PFSK-1 (cell line): ENCODE data around the gene SHLD3. TPM values are rescaled to one million over a fixed set of nuclear protein-coding genes. Genes with fewer than 3 reads are reported as not detected.

ENCODE experiments used
- FOXP2 ChIP-seq: optimal IDR thresholded peaks from 2 replicates; pipeline ENCODE3; 2011; ENCODE audit warnings: borderline replicate concordance, control low read depth, inconsistent platforms; ENCODE audit not compliant: insufficient read depth; ENCODE audit errors: extremely low read length, extremely low read depth
- POLR2AphosphoS5 ChIP-seq: IDR thresholded peaks from 2 replicates; pipeline ENCODE4 v1.6.1; 2012; ENCODE audit warnings: low read depth, mild to moderate bottlenecking, control low read depth, low read length, moderate library complexity
- REST ChIP-seq, 2 experiments: IDR thresholded peaks; 2 replicates each; pipeline versions ENCODE4 v1.6.1 to v1.8.0; 2011 to 2012; ENCODE audit warnings: low read depth in 2 of 2, low read length in 2 of 2, control low read depth in 1 of 2, inconsistent platforms in 1 of 2, mild to moderate bottlenecking in 1 of 2, moderate library complexity in 1 of 2; ENCODE audit not compliant: insufficient read depth in 1 of 2
- SIN3A ChIP-seq: IDR thresholded peaks from 2 replicates; pipeline ENCODE4 v1.6.1; 2012; ENCODE audit warnings: mild to moderate bottlenecking, low read length, moderate library complexity, borderline replicate concordance; ENCODE audit not compliant: insufficient read depth
- TAF1 ChIP-seq: IDR thresholded peaks from 2 replicates; pipeline ENCODE4 v1.6.1; 2012; ENCODE audit warnings: low read length, control low read depth, borderline replicate concordance; ENCODE audit not compliant: insufficient read depth
- polyA plus RNA-seq: library from polyadenylated mRNA; unstranded; fragments of >200 nt; gene quantifications from one replicate; pipeline ENCODE4 v1.2.1, GENCODE V29; 2012; ENCODE audit warnings: low read depth, missing spikeins; ENCODE audit not compliant: insufficient read length

The SHLD3 gene
- 0.56 TPM for polyA plus RNA-seq

DNA sequence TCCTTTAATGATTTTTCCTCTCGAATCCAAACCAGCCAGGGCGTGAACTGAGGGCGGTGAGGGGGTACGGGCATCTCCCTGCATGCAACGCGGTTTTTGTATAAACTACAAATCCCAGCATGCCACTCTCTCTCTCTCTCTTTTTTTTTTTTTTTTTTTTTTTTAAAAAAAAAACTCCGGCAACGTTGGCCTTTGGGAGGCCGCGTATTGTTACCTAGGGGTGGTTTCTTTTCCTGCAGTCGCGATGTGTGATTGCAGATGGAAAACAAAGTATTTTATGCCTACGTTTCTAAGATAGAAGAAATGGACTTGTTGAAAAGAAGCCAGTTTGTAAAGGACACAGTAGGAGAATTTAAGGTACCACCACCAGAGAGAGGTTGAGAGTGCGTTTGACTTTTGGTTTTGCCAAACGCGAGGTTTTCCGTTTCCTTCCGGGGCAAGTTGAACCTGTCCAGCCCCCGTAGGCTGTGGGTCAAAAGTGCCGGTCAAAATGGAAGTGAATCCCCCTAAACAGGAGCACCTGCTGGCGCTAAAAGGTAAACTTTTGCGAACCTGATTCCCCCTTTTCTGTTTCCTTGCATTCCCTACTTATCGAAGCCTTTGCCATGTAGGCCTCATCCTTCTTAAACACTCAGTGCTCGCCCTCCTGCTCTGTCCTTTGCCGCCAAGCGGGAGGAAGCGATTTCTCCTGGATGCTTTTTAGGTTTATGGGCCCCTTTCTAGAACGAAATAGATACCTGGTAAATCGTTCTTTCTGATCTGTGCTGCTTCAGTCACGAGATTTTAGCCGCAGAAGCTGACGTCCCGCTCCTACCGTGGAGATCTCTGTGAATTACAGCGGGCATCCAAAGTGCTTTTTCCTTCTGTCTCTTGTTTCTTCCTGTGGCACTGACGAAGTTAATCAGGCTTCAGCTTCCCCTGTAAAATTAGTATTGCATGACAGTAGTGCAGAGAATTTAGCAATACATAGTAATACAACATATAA, at the start of gene SHLD3, which contains the start of gene TRAPPC13:
Gene SHLD3, plus strand, starts transcription at position 457 of the 985 bp plus-strand sequence. CDS start 4,561 bp downstream, outside the sequence.
Gene TRAPPC13, plus strand, starts transcription at position 457 of the 985 bp plus-strand sequence. Its CDS starts 34 bp downstream, at position 491.
- peak; percentile 59; the same call in 1 of the 2 replicates for TF ChIP-seq TAF1
- TF ChIP-seq REST (IDR thresholded peaks at IDR 0.05; ENCODE audit: insufficient read depth in 1 of 2, low read depth in 2 of 2, low read length in 2 of 2), result no peak
- peak; percentile 81; the same call in 1 of the 2 replicates for TF ChIP-seq SIN3A
- no peak for TF ChIP-seq FOXP2
- TF ChIP-seq POLR2AphosphoS5, result peak; percentile 62

DNA sequence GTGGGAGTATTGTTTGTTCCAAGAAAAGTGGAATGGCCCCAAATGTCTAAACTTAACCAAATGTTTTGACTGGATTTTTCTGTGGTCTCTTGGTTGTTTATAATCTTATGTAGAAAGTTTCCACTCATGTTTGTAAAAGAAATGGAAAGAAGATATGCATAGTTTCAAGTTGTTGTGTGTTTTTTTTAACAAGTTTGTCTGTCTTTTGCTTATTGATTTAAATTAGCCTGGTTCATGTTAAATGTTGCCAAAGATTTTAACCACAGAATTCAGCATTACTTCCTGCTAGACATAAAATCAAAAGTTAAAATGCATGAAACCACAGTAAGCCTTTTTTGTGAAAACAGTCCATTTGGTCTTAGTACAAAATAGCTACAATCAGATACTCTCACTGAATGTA, 47.7 kb upstream of the SHLD3 start:
- no peak for TF ChIP-seq REST (IDR thresholded peaks at IDR 0.05; ENCODE audit: insufficient read depth in 1 of 2, low read depth in 2 of 2, low read length in 2 of 2)
- TF ChIP-seq POLR2AphosphoS5, result no peak
- TF ChIP-seq SIN3A, result no peak
- no peak for TF ChIP-seq FOXP2
- TF ChIP-seq TAF1, result no peak

DNA sequence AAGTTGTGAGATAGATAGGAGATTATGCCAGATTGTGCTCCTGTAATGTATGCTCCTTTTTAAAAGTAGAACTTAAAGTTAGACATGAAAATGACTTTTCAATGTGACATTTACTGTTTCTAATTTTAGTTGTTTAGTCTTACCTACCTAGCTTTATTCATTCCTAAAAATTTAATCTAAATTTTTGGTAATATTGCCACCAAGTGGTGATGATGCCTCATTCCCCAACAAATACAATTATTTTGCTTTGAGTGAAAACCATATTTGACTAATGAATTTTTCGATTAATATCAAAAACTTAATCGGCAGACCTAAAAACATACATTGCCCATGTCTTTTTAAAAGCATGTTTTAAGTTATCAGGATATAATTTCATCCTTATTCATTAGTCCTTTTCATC, 36.1 kb upstream of the SHLD3 start:
- TF ChIP-seq FOXP2, result no peak
- TF ChIP-seq TAF1, result no peak
- no peak for TF ChIP-seq REST (IDR thresholded peaks at IDR 0.05; ENCODE audit: insufficient read depth in 1 of 2, low read depth in 2 of 2, low read length in 2 of 2)
- TF ChIP-seq POLR2AphosphoS5, result no peak
- no peak for TF ChIP-seq SIN3A

DNA sequence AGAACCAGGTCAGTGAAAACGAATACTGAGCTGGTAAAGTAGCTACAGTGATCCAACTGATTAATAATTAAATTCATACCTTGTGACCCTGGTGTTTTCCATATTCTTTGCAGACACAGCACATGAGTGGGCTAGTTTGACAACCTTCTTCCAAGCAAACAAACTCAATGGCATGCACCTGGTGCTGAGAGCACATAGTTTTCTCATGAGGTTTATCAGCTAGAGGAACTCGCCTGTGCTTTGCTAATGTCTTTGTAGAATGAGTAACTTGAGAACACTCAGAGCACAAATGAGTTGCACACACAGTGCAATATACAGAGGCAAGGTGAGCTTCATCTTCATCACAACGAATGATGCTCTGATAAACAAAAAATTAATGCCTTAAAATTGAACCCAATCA, 13.3 kb upstream of the SHLD3 start:
- no peak for TF ChIP-seq POLR2AphosphoS5

GRCh38 chr5:65612298-65612907, 12.4 kb upstream of the SHLD3 start:
- TF ChIP-seq REST (IDR thresholded peaks at IDR 0.05; ENCODE audit: insufficient read depth in 1 of 2, low read depth in 2 of 2, low read length in 2 of 2) (no peak), SIN3A (no peak)
